NB4 (cell line): ENCODE measurements around the gene HOXD4.

Experiments
- MYC ChIP-seq: IDR thresholded peaks from 2 replicates; pipeline ENCODE4 v1.6.1; 2011; ENCODE audit warnings: low read depth, low read length
- POLR2A ChIP-seq: IDR thresholded peaks from 2 replicates; pipeline ENCODE4 v1.6.1; 2011; ENCODE audit warnings: mild to moderate bottlenecking; ENCODE audit not compliant: insufficient read length; ENCODE audit errors: extremely low read depth
- TF ChIP-seq, protein P1 (sequence below): IDR thresholded peaks from one replicate; pipeline ENCODE4 v1.5.1; 2012; ENCODE audit warnings: low read depth, low read length
- TF ChIP-seq, protein P2 (sequence below): IDR thresholded peaks from 2 replicates; pipeline ENCODE4 v1.6.1; 2011; ENCODE audit warnings: low read depth, low read length

DNA sequence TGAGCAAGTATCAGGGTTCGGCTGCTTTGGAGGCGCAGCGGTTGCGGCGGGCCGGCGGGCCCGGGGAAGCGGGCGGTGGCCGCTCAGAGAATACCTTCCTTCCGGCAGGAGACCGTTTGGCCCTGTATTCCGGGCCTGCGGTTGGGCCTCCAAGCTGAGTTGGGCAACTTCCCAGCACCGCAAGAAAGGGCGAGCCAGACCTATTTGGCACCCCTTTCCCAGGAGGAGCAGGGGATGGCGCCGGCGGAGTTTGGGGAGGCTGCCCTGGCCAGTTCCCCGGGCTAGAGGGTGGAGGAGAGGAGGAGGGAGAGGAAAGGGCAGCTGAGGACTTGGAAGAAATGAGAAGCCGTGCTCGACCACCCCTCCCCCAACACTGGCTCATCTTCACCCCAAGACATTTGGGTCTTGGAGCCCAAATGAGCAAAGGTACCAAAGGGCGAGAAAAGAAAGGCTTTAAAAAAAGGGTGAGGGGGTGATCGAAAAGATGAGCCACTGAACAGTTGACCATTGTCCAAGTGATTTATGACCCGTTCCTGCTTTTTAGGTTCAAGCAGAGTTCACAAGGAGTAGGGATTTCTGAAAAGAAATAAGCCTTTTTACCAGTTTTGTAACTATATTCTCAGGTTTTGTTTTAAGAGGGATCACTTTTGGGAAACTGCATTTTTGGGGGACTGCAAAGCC is 14.2 kb downstream of the HOXD4 start:
- TF ChIP-seq, protein P1, sequence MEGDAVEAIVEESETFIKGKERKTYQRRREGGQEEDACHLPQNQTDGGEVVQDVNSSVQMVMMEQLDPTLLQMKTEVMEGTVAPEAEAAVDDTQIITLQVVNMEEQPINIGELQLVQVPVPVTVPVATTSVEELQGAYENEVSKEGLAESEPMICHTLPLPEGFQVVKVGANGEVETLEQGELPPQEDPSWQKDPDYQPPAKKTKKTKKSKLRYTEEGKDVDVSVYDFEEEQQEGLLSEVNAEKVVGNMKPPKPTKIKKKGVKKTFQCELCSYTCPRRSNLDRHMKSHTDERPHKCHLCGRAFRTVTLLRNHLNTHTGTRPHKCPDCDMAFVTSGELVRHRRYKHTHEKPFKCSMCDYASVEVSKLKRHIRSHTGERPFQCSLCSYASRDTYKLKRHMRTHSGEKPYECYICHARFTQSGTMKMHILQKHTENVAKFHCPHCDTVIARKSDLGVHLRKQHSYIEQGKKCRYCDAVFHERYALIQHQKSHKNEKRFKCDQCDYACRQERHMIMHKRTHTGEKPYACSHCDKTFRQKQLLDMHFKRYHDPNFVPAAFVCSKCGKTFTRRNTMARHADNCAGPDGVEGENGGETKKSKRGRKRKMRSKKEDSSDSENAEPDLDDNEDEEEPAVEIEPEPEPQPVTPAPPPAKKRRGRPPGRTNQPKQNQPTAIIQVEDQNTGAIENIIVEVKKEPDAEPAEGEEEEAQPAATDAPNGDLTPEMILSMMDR, result no peak
- TF ChIP-seq POLR2A (no peak), MYC (no peak)
- TF ChIP-seq, protein P2, sequence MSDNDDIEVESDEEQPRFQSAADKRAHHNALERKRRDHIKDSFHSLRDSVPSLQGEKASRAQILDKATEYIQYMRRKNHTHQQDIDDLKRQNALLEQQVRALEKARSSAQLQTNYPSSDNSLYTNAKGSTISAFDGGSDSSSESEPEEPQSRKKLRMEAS, result no peak
